HCT116 (cell line): ENCODE data around the gene TNKS1BP1. TPM values are rescaled to one million over a fixed set of nuclear protein-coding genes. Genes with fewer than 3 reads are reported as not detected.

Experiments
- ATAC-seq: fragments of 200-7000 bp; cut with Tn5 transposase; 2 replicates; pipeline ENCODE4 v1.9.1; 2020; ENCODE audit warnings: mild to moderate bottlenecking, moderate library complexity
- BruUV-seq: library from RNA; stranded (reverse); fragments of 400-500 nt; replicated peaks from 2 replicates; lab custom pipeline; 2021; lab: Mats Ljungman, UMichigan
- CTCF ChIA-PET: fragments of 300-600 bp; sonication (Branson Sonifier 250); formaldehyde crosslinking; loops from one replicate; lab custom pipeline; 2021; ENCODE audit warnings: antibody characterized with exemption; lab: Charles Lee
- POLR2A ChIA-PET: fragments of 300-600, 350-600 bp; sonication (Branson Sonifier 250); formaldehyde crosslinking; loops from one replicate; lab custom pipeline; 2021; ENCODE audit warnings: antibody characterized with exemption; lab: Charles Lee
- RAD21 ChIA-PET, 2 experiments: fragments of 300-600 bp; sonication (Branson Sonifier 250); formaldehyde crosslinking; loops; one replicate each; lab custom pipeline; 2023; ENCODE audit warnings: low total read pairs in 2 of 2; ENCODE audit not compliant: uncharacterized antibody in 2 of 2, unreplicated experiment in 2 of 2, low non-redundant PET in 1 of 2; lab: Charles Lee
- DNase-seq: peaks from one replicate; pipeline ENCODE4 v3.0.0-alpha.2; 2010; ENCODE audit warnings: low read depth, low spot score
- H2AFZ ChIP-seq: fragments of 200-600 bp; shearing (Covaris generic), sonication (generic); 2 replicates; pipeline ENCODE4 v1.6.1; 2017; ENCODE audit warnings: low read depth, mixed run types, mixed read lengths, antibody characterized with exemption, low read length; ENCODE audit not compliant: poor library complexity, severe bottlenecking
- H3K27ac ChIP-seq: 2 replicates; pipeline ENCODE4 v1.5.1; 2012; ENCODE audit warnings: low read depth, low read length
- H3K27me3 ChIP-seq: fragments of 200-600 bp; sonication (generic); 2 replicates; pipeline ENCODE4 v1.6.1; 2016; ENCODE audit warnings: mixed run types, low read length, mixed read lengths; ENCODE audit not compliant: insufficient read depth
- H3K36me3 ChIP-seq, 2 experiments: fragments of 200-500 bp in 1 of 2; fragments of 200-600 bp in 1 of 2; sonication (Bioruptor generic) in 1 of 2; sonication (generic) in 1 of 2; 2 replicates each; pipeline versions ENCODE4 v1.5.1 to v1.6.1; 2014 to 2016; ENCODE audit warnings: low read length in 2 of 2, inconsistent platforms in 1 of 2, mixed read lengths in 1 of 2, mixed run types in 1 of 2; ENCODE audit not compliant: insufficient read depth in 2 of 2, control insufficient read depth in 1 of 2
- H3K4me1 ChIP-seq, 2 experiments: fragments of 200-600 bp in 1 of 2; sonication (generic) in 1 of 2; 2 replicates each; pipeline versions ENCODE4 v1.5.1 to v1.6.1; 2012 to 2017; ENCODE audit warnings: low read length in 2 of 2, inconsistent platforms in 1 of 2, mild to moderate bottlenecking in 1 of 2, mixed read lengths in 1 of 2, mixed run types in 1 of 2, moderate library complexity in 1 of 2; ENCODE audit not compliant: insufficient read depth in 2 of 2, control insufficient read depth in 1 of 2
- H3K4me2 ChIP-seq: fragments of 200-600 bp; sonication (generic); 2 replicates; pipeline ENCODE4 v1.6.1; 2017; ENCODE audit warnings: mixed run types, low read length, mixed read lengths
- H3K4me3 ChIP-seq, 2 experiments: fragments of 200-600 bp in 1 of 2; sonication (generic) in 1 of 2; replicated peaks in 1 of 2; 2 replicates each; pipeline ENCODE4 v1.5.1; 2011 to 2016; ENCODE audit warnings: low read length in 2 of 2, control low read depth in 1 of 2, low read depth in 1 of 2, mild to moderate bottlenecking in 1 of 2, mixed read lengths in 1 of 2, mixed run types in 1 of 2
- H3K79me2 ChIP-seq: fragments of 200-600 bp; sonication (generic); 2 replicates; pipeline ENCODE4 v1.6.1; 2017; ENCODE audit warnings: mild to moderate bottlenecking, mixed run types, low read length, moderate library complexity, mixed read lengths; ENCODE audit not compliant: insufficient read depth
- H3K9ac ChIP-seq: fragments of 200-600 bp; sonication (generic); 2 replicates; pipeline ENCODE4 v1.6.1; 2016; ENCODE audit warnings: low read length, mixed read lengths
- H3K9me2 ChIP-seq: fragments of 200-600 bp; sonication (generic), shearing (Covaris generic); 2 replicates; pipeline ENCODE4 v1.6.1; 2017; ENCODE audit warnings: mixed run types, mild to moderate bottlenecking, moderate library complexity; ENCODE audit not compliant: insufficient read depth
- H3K9me3 ChIP-seq, 2 experiments: fragments of 200-500 bp in 1 of 2; fragments of 200-600 bp in 1 of 2; sonication (Bioruptor generic) in 1 of 2; sonication (generic) in 1 of 2; 2 replicates each; pipeline ENCODE4 v1.6.1; 2014 to 2017; ENCODE audit warnings: low read length in 2 of 2, mixed read lengths in 2 of 2, inconsistent platforms in 1 of 2, low read depth in 1 of 2, mild to moderate bottlenecking in 1 of 2, mixed run types in 1 of 2, moderate library complexity in 1 of 2; ENCODE audit not compliant: control insufficient read depth in 1 of 2, insufficient read depth in 1 of 2
- H4K20me1 ChIP-seq: fragments of 200-600 bp; sonication (generic), shearing (Covaris generic); 2 replicates; pipeline ENCODE4 v1.6.1; 2017; ENCODE audit warnings: mixed run types, mild to moderate bottlenecking, moderate library complexity; ENCODE audit not compliant: insufficient read depth
- CEBPB ChIP-seq: IDR thresholded peaks from 2 replicates; pipeline ENCODE4 v1.6.1; 2012; ENCODE audit warnings: low read depth
- ELF1 ChIP-seq: IDR thresholded peaks from 2 replicates; pipeline ENCODE4 v1.6.1; 2012; ENCODE audit warnings: low read depth, borderline replicate concordance
- EZH2phosphoT487 ChIP-seq: fragments of 200-600 bp; IDR thresholded peaks from 2 replicates; pipeline ENCODE4 v1.6.1; 2018; ENCODE audit warnings: antibody characterized with exemption, borderline replicate concordance
- FOSL1 ChIP-seq: IDR thresholded peaks from 2 replicates; pipeline ENCODE4 v1.6.1; 2012; ENCODE audit warnings: low read depth
- SP1 ChIP-seq: IDR thresholded peaks from 2 replicates; pipeline ENCODE4 v1.6.1; 2012; ENCODE audit warnings: low read depth
- intact Hi-C: fragments of 100-400 bp; cut with micrococcal nuclease; formaldehyde crosslinking; loops from 2 replicates; pipeline ENCODE4 v1.10.0; 2022
- total RNA-seq: library from RNA; stranded (reverse); gene quantifications from one replicate; pipeline ENCODE4 v1.2.1, GENCODE V29; 2021; ENCODE audit not compliant: unreplicated experiment
- TF ChIP-seq, protein P1 (sequence below): IDR thresholded peaks from 2 replicates; pipeline ENCODE4 v1.6.1; 2012; ENCODE audit warnings: low read depth
- TF ChIP-seq, protein P2 (sequence below): IDR thresholded peaks from 2 replicates; pipeline ENCODE4 v1.6.1; 2012
- TF ChIP-seq, protein P3 (sequence below): IDR thresholded peaks from 2 replicates; pipeline ENCODE4 v1.6.1; 2012
- TF ChIP-seq, protein P4 (sequence below): IDR thresholded peaks from 2 replicates; pipeline ENCODE4 v1.6.1; 2011; ENCODE audit warnings: mild to moderate bottlenecking, low read length, moderate library complexity; ENCODE audit not compliant: insufficient replicate concordance; ENCODE audit errors: extremely low read depth

The TNKS1BP1 gene
- total RNA-seq, 1 experiment from 2014 or later = 77.6 TPM

DNA sequence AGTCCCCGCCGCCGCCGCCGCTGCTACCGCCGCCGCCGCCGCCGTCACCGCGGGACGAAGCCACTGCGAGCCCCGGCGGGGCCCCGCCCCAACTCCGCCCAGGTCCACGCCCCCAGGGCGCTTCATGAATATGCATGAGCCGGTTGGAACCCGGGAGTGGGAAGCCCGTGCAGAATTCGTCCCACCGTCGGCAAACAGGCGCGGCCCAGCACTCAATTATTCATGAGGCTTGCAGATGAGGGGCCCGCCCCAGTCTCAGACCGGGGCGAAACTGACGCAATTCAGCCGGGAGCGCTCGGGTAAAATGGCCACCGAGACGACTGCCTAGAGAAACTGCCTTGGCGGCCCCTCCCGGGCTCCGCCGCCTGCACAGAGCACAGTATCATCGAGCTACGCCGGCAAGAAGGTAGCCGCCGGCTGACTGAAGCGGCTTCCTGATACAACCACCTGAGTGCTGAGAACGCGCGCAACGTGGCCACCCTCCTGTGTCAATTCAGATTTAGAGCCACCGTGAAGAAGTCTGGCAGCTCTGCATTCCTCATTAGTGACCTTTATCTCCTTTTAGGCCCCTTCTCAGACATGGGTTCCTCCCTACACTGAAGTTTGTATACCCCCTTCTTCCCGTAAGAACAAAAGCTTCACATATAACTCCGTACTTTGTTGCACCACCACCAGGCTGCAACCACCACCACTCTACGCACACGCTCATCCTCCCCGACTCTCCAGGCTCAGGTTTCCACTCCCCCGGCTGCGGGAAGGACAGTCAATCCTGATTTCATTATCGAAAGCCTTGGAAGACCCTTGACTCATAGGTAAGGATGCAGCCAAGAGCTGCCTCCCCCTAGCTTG lies at the start of gene TNKS1BP1 (continued):
- TF ChIP-seq, protein P1, sequence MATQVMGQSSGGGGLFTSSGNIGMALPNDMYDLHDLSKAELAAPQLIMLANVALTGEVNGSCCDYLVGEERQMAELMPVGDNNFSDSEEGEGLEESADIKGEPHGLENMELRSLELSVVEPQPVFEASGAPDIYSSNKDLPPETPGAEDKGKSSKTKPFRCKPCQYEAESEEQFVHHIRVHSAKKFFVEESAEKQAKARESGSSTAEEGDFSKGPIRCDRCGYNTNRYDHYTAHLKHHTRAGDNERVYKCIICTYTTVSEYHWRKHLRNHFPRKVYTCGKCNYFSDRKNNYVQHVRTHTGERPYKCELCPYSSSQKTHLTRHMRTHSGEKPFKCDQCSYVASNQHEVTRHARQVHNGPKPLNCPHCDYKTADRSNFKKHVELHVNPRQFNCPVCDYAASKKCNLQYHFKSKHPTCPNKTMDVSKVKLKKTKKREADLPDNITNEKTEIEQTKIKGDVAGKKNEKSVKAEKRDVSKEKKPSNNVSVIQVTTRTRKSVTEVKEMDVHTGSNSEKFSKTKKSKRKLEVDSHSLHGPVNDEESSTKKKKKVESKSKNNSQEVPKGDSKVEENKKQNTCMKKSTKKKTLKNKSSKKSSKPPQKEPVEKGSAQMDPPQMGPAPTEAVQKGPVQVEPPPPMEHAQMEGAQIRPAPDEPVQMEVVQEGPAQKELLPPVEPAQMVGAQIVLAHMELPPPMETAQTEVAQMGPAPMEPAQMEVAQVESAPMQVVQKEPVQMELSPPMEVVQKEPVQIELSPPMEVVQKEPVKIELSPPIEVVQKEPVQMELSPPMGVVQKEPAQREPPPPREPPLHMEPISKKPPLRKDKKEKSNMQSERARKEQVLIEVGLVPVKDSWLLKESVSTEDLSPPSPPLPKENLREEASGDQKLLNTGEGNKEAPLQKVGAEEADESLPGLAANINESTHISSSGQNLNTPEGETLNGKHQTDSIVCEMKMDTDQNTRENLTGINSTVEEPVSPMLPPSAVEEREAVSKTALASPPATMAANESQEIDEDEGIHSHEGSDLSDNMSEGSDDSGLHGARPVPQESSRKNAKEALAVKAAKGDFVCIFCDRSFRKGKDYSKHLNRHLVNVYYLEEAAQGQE = no peak
- TF ChIP-seq ELF1 = no peak
- no peak for TF ChIP-seq EZH2phosphoT487
- TF ChIP-seq, protein P2, sequence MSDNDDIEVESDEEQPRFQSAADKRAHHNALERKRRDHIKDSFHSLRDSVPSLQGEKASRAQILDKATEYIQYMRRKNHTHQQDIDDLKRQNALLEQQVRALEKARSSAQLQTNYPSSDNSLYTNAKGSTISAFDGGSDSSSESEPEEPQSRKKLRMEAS = peak; percentile 69
- TF ChIP-seq, all 23 proteins: peak for 7

DNA sequence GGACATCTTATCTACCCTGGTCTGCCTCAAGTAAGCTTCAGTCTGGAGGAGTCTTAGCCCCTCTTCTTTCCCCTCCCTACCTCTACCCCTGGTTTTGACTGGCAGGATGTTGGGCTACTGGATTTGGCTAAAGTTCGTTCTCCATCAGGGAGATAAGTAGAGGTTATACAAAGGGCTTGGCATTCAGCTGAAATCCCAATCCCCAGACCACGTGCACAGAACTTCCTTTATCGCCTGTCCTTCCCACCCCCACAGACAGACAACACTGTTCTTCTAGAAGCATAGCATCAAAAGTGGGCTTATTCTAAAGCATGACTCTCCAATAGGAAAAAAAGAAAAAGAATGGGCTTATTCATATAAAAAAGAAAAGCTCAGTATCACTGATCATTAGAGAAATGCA lies 48.4 kb upstream of the TNKS1BP1 start:
- no peak for ATAC-seq
- intact Hi-C loops = no loop called here

More for the DNA sequence above, 48.4 kb upstream of the TNKS1BP1 start:
- Histone ChIP-seq H3K4me3 (no peak overlapping the region), H3K4me2 (no peak overlapping the region), H3K9me3 (no peaks in the 10 kb centered on the region), H3K9ac (no peak overlapping the region), H2AFZ (no peak overlapping the region), H3K27me3 (peaks cover 8% of the 10 kb centered on the region; the same call in 1 of the 2 replicates), H3K4me1 (no peaks in the 10 kb centered on the region), H3K79me2 (no peaks in the 10 kb centered on the region), H3K36me3 (no peaks in the 10 kb centered on the region), H3K9me2 (no peaks in the 10 kb centered on the region), H3K27ac (no peak overlapping the region), H4K20me1 (no peaks in the 10 kb centered on the region)
- CTCF ChIA-PET = no interaction called here
- BruUV-seq = no TSS peak
- TF ChIP-seq CEBPB = no peak
- TF ChIP-seq SP1 = no peak
- no peak for TF ChIP-seq FOSL1
- TF ChIP-seq, protein P3, sequence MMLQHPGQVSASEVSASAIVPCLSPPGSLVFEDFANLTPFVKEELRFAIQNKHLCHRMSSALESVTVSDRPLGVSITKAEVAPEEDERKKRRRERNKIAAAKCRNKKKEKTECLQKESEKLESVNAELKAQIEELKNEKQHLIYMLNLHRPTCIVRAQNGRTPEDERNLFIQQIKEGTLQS = no peak
- TF ChIP-seq, protein P1 = no peak
- TF ChIP-seq ELF1 = no peak
- TF ChIP-seq, protein P4, sequence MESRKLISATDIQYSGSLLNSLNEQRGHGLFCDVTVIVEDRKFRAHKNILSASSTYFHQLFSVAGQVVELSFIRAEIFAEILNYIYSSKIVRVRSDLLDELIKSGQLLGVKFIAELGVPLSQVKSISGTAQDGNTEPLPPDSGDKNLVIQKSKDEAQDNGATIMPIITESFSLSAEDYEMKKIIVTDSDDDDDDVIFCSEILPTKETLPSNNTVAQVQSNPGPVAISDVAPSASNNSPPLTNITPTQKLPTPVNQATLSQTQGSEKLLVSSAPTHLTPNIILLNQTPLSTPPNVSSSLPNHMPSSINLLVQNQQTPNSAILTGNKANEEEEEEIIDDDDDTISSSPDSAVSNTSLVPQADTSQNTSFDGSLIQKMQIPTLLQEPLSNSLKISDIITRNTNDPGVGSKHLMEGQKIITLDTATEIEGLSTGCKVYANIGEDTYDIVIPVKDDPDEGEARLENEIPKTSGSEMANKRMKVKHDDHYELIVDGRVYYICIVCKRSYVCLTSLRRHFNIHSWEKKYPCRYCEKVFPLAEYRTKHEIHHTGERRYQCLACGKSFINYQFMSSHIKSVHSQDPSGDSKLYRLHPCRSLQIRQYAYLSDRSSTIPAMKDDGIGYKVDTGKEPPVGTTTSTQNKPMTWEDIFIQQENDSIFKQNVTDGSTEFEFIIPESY = no peak
- TF ChIP-seq, protein P2 = no peak
- no peak for DNase-seq
- RAD21 ChIA-PET = no interaction called here
- POLR2A ChIA-PET = no interaction called here
